IMR-90 (cell line): ENCODE data around the gene DEAF1. TPM values are rescaled to one million over a fixed set of nuclear protein-coding genes. Genes with fewer than 3 reads are reported as not detected.

Experiments
- ATAC-seq: fragments of 200-7000 bp; cut with Tn5 transposase; 2 replicates; pipeline ENCODE4 v1.9.1; 2020; ENCODE audit warnings: low read depth, mild to moderate bottlenecking, moderate library complexity
- BruUV-seq: library from RNA; stranded (reverse); fragments of 400-500 nt; replicated peaks from 2 replicates; lab custom pipeline; 2021; lab: Mats Ljungman, UMichigan
- CTCF ChIA-PET: fragments of 300-600 bp; formaldehyde crosslinking; extraction: SDS; loops from one replicate; lab custom pipeline; 2021; ENCODE audit warnings: antibody characterized with exemption; lab: Yijun Ruan, JAX
- POLR2A ChIA-PET: fragments of 300-600 bp; sonication (Branson Sonifier 250); formaldehyde crosslinking; loops from one replicate; lab custom pipeline; 2022; ENCODE audit warnings: antibody characterized with exemption; ENCODE audit not compliant: unreplicated experiment; lab: Charles Lee
- DNase-seq: peaks from one replicate; pipeline ENCODE4 v3.0.0; 2013
- H2AFZ ChIP-seq: replicated peaks from 2 replicates; pipeline ENCODE3; 2013; ENCODE audit warnings: low read length, mild to moderate bottlenecking; ENCODE audit not compliant: poor library complexity
- H2AK5ac ChIP-seq: 2 replicates; pipeline ENCODE4 v1.6.1; 2013; ENCODE audit warnings: low read depth, low read length, inconsistent platforms
- H2AK9ac ChIP-seq: replicated peaks from 2 replicates; pipeline ENCODE3; 2013; ENCODE audit warnings: mild to moderate bottlenecking, low read depth, low read length, moderate library complexity; ENCODE audit not compliant: poor library complexity
- H2BK120ac ChIP-seq: 2 replicates; pipeline ENCODE4 v1.6.1; 2013; ENCODE audit warnings: low read depth, low read length, inconsistent platforms
- H2BK15ac ChIP-seq: 3 replicates; pipeline ENCODE4 v1.6.1; 2013; ENCODE audit warnings: low read depth, low read length, inconsistent platforms
- H2BK20ac ChIP-seq: 2 replicates; pipeline ENCODE4 v1.6.1; 2013; ENCODE audit warnings: low read depth, mild to moderate bottlenecking, inconsistent platforms, low read length, moderate library complexity
- H2BK5ac ChIP-seq: 2 replicates; pipeline ENCODE4 v1.6.1; 2013; ENCODE audit warnings: mild to moderate bottlenecking, low read depth, low read length, inconsistent platforms; ENCODE audit not compliant: poor library complexity, severe bottlenecking
- H3K14ac ChIP-seq: replicated peaks from 2 replicates; pipeline ENCODE4 v1.6.1; 2013; ENCODE audit warnings: low read depth, low read length, inconsistent platforms
- H3K18ac ChIP-seq: 2 replicates; pipeline ENCODE4 v1.6.1; 2013; ENCODE audit warnings: low read depth, low read length, control low read depth
- H3K23ac ChIP-seq: 2 replicates; pipeline ENCODE4 v1.6.1; 2013; ENCODE audit warnings: low read depth, low read length, inconsistent platforms
- H3K27ac ChIP-seq: 2 replicates; pipeline ENCODE4 v1.5.1; 2013; ENCODE audit warnings: mild to moderate bottlenecking, control low read depth, low read length; ENCODE audit not compliant: insufficient read depth
- H3K27me3 ChIP-seq: 2 replicates; pipeline ENCODE4 v1.6.1; 2013; ENCODE audit warnings: low read length; ENCODE audit not compliant: control insufficient read depth, insufficient read depth
- H3K36me3 ChIP-seq: 2 replicates; pipeline ENCODE4 v1.6.1; 2013; ENCODE audit warnings: low read length, mixed read lengths; ENCODE audit not compliant: control insufficient read depth, insufficient read depth
- H3K4ac ChIP-seq: 2 replicates; pipeline ENCODE4 v1.6.1; 2013; ENCODE audit warnings: low read depth, low read length, inconsistent platforms
- H3K4me1 ChIP-seq: 2 replicates; pipeline ENCODE4 v1.6.1; 2013; ENCODE audit warnings: low read length, mixed read lengths; ENCODE audit not compliant: control insufficient read depth, insufficient read depth
- H3K4me2 ChIP-seq: 2 replicates; pipeline ENCODE4 v1.6.1; 2013; ENCODE audit warnings: low read depth, mild to moderate bottlenecking, control low read depth, low read length, moderate library complexity
- H3K4me3 ChIP-seq: 2 replicates; pipeline ENCODE4 v1.5.1; 2013; ENCODE audit warnings: low read depth, mild to moderate bottlenecking, control low read depth, low read length, moderate library complexity; ENCODE audit not compliant: insufficient read depth
- H3K56ac ChIP-seq: 2 replicates; pipeline ENCODE4 v1.6.1; 2013; ENCODE audit warnings: low read length, inconsistent platforms; ENCODE audit not compliant: insufficient read depth; ENCODE audit errors: extremely low read depth
- H3K79me1 ChIP-seq, 2 experiments: 2 replicates each; pipeline ENCODE4 v1.6.1; 2013; ENCODE audit warnings: low read length in 2 of 2, inconsistent platforms in 1 of 2, low read depth in 1 of 2
- H3K9ac ChIP-seq: 2 replicates; pipeline ENCODE4 v1.6.1; 2013; ENCODE audit warnings: low read depth, low read length, control low read depth
- H3K9me1 ChIP-seq: 2 replicates; pipeline ENCODE4 v1.6.1; 2013; ENCODE audit warnings: low read length, inconsistent platforms; ENCODE audit not compliant: insufficient read depth
- H3K9me3 ChIP-seq: 2 replicates; pipeline ENCODE4 v1.6.1; 2013; ENCODE audit warnings: low read length; ENCODE audit not compliant: control insufficient read depth, insufficient read depth
- H4K20me1 ChIP-seq: 2 replicates; pipeline ENCODE4 v1.6.1; 2013; ENCODE audit warnings: low read length, inconsistent platforms; ENCODE audit not compliant: insufficient read depth
- H4K5ac ChIP-seq: 2 replicates; pipeline ENCODE4 v1.6.1; 2013; ENCODE audit warnings: mild to moderate bottlenecking, low read depth, low read length, control low read depth
- H4K8ac ChIP-seq, 2 experiments: 2 replicates each; pipeline ENCODE4 v1.6.1; 2013; ENCODE audit warnings: low read depth in 2 of 2, low read length in 2 of 2, control low read depth in 1 of 2, inconsistent platforms in 1 of 2
- H4K91ac ChIP-seq: 2 replicates; pipeline ENCODE4 v1.6.1; 2013; ENCODE audit warnings: low read depth, low read length, inconsistent platforms; ENCODE audit not compliant: insufficient read depth
- BHLHE40 ChIP-seq: fragments of 150-350 bp; IDR thresholded peaks from 2 replicates; pipeline ENCODE4 v1.6.1; 2016; ENCODE audit warnings: mild to moderate bottlenecking, low read depth, low read length
- CEBPB ChIP-seq: IDR thresholded peaks from 2 replicates; pipeline ENCODE4 v1.6.1; 2012; ENCODE audit warnings: low read depth, low read length, improper control_type of control experiment
- MXI1 ChIP-seq: IDR thresholded peaks from 2 replicates; pipeline ENCODE4 v1.6.1; 2012; ENCODE audit warnings: low read depth, mild to moderate bottlenecking, low read length, moderate library complexity, borderline replicate concordance
- NFE2L2 ChIP-seq: fragments of 150-350 bp; IDR thresholded peaks from 2 replicates; pipeline ENCODE4 v1.6.1; 2016; ENCODE audit warnings: low read depth, mild to moderate bottlenecking, low read length
- POLR2A ChIP-seq: IDR thresholded peaks from 2 replicates; pipeline ENCODE4 v1.6.1; 2012; ENCODE audit warnings: mild to moderate bottlenecking, low read depth, low read length
- RCOR1 ChIP-seq: IDR thresholded peaks from 2 replicates; pipeline ENCODE4 v1.6.1; 2012; ENCODE audit warnings: mild to moderate bottlenecking, low read length, improper control_type of control experiment; ENCODE audit not compliant: insufficient replicate concordance
- SMC3 ChIP-seq: fragments of 150-350 bp; IDR thresholded peaks from 2 replicates; pipeline ENCODE4 v1.6.1; 2016; ENCODE audit warnings: low read depth, mild to moderate bottlenecking, antibody characterized with exemption, low read length, moderate library complexity
- USF2 ChIP-seq: fragments of 150-350 bp; IDR thresholded peaks from 2 replicates; pipeline ENCODE4 v1.6.1; 2017; ENCODE audit warnings: mild to moderate bottlenecking, antibody characterized with exemption, low read length, low read depth
- WGBS, 2 experiments: methylation state at CpG; one replicate each; pipeline versions ENCODE4 v1.1.5 to v1.1.7; 2013; ENCODE audit warnings: missing lambda C conversion rate in 2 of 2; ENCODE audit not compliant: insufficient read length in 1 of 2; ENCODE audit errors: extremely low coverage in 2 of 2; 5-methylcytosine and 5-hydroxymethylcytosine counted together
- dilution Hi-C: fragments of 300-500 bp; cut with HindIII; formaldehyde crosslinking; loops from one replicate; pipeline ENCODE4 v1.14.3; 2018; ENCODE audit warnings: low sequenced_read_pairs; ENCODE audit not compliant: unreplicated experiment
- in situ Hi-C: fragments of 300-500 bp; cut with MboI; formaldehyde crosslinking; loops from 3 replicates; pipeline ENCODE4 v1.14.3; 2019; ENCODE audit warnings: low sequenced_read_pairs, inconsistent platforms, mixed read lengths
- intact Hi-C: fragments of 100-400 bp; cut with micrococcal nuclease; formaldehyde crosslinking; loops from 2 replicates; pipeline ENCODE4 v1.10.0; 2022
- polyA plus RNA-seq, 3 experiments: library from polyadenylated mRNA; depleted of rRNA; stranded (reverse); fragments of >200 nt; gene quantifications; 2 replicates each; pipeline ENCODE4 v1.2.3, GENCODE V29; 2012; ENCODE audit warnings: low replicate concordance in 1 of 3
- total RNA-seq: library from RNA; depleted of rRNA; stranded (reverse); fragments of >200 nt; gene quantifications from 2 replicates; pipeline ENCODE4 v1.2.3, GENCODE V29; 2012
- TF ChIP-seq, protein P1 (sequence below): fragments of 150-350 bp; IDR thresholded peaks from 2 replicates; pipeline ENCODE4 v1.6.1; 2016; ENCODE audit warnings: low read depth, mild to moderate bottlenecking, low read length, moderate library complexity, borderline replicate concordance
- TF ChIP-seq, protein P2 (sequence below): conservative IDR thresholded peaks from 2 replicates; pipeline ENCODE4 v1.5.1; 2012; ENCODE audit warnings: mild to moderate bottlenecking, low read depth, low read length, improper control_type of control experiment

Gene DEAF1
- total and polyA plus RNA-seq, 2 of the 4 experiments (the other 2 are of a cell fraction) = 22.9 to 31.6 TPM

DNA sequence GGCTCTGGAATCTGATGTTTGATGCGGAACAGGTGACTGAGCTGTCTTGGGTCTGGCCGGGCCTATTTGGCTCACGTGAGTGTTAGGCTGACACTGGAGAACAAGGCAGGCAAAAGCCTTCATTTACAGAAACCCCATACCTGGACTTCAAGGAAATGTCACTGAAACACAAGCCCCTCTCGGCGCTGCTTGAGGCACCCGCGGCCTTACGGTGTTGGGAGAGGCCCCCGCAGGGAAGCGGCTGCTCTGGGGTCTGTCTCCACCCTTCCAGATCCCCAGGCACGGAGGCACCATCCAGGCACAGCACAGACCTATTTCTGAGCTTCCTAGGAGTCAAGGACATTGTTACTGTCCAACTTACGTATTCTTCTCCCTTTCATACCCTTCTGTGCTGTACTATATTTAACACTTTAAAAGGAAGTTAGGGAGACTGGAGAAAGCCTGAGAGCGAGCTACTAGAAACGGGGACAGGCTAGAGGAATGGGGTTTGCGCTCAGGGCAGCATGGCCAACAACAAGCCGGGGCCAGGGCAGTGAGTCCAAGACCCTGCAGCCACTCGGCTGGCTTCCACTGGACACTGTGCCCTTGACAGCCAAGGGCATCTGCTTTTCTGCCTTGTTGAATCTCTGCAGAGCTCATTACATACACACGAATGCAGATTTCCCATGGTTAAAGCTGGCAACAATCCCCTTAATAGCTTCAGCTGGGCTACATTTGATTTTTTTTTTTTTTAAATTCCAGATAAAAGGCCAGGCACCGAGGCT is 34.2 kb downstream of the DEAF1 start:
- TF ChIP-seq USF2 = no peak
- TF ChIP-seq POLR2A = no peak
- no peak for TF ChIP-seq RCOR1
- TF ChIP-seq, protein P1, sequence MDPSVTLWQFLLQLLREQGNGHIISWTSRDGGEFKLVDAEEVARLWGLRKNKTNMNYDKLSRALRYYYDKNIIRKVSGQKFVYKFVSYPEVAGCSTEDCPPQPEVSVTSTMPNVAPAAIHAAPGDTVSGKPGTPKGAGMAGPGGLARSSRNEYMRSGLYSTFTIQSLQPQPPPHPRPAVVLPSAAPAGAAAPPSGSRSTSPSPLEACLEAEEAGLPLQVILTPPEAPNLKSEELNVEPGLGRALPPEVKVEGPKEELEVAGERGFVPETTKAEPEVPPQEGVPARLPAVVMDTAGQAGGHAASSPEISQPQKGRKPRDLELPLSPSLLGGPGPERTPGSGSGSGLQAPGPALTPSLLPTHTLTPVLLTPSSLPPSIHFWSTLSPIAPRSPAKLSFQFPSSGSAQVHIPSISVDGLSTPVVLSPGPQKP = no peak
- no peak for TF ChIP-seq NFE2L2
- no peak for TF ChIP-seq MXI1
- no peak for TF ChIP-seq BHLHE40
- TF ChIP-seq CEBPB = no peak
- TF ChIP-seq SMC3 = no peak
- TF ChIP-seq, protein P2, sequence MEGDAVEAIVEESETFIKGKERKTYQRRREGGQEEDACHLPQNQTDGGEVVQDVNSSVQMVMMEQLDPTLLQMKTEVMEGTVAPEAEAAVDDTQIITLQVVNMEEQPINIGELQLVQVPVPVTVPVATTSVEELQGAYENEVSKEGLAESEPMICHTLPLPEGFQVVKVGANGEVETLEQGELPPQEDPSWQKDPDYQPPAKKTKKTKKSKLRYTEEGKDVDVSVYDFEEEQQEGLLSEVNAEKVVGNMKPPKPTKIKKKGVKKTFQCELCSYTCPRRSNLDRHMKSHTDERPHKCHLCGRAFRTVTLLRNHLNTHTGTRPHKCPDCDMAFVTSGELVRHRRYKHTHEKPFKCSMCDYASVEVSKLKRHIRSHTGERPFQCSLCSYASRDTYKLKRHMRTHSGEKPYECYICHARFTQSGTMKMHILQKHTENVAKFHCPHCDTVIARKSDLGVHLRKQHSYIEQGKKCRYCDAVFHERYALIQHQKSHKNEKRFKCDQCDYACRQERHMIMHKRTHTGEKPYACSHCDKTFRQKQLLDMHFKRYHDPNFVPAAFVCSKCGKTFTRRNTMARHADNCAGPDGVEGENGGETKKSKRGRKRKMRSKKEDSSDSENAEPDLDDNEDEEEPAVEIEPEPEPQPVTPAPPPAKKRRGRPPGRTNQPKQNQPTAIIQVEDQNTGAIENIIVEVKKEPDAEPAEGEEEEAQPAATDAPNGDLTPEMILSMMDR = no peak
- peaks cover 28% of the 10 kb centered on the region for H3K36me3 ChIP-seq

More for the DNA sequence above, 34.2 kb downstream of the DEAF1 start:
- H3K27ac ChIP-seq = no peak overlapping the region
- dilution Hi-C loops = no loop called here
- no peak overlapping the region for H3K18ac ChIP-seq
- H3K4me2 ChIP-seq = no peak overlapping the region
- H3K14ac ChIP-seq = no peak overlapping the region
- no peak overlapping the region for H4K8ac ChIP-seq
- H2BK15ac ChIP-seq = no peak overlapping the region
- no peaks in the 10 kb centered on the region for H3K9me1 ChIP-seq
- H3K79me1 ChIP-seq = peaks cover 13 to 19% of the 10 kb centered on the region in 2 experiments; a peak in 2 of 4 replicates
- BruUV-seq = no TSS peak
- DNase-seq = no peak
- no peak overlapping the region for H3K9ac ChIP-seq
- WGBS, 2 experiments = 95% methylated on average over 16 of the region's 19 CpGs; no CpG with 5 or more reads in 1 of the 2 experiments
- H3K4me1 ChIP-seq = peaks cover 3% of the 10 kb centered on the region; the same call in 1 of the 2 replicates
- H2BK120ac ChIP-seq = no peak overlapping the region
- no peak overlapping the region for H2AK5ac ChIP-seq
- H3K9me3 ChIP-seq = no peaks in the 10 kb centered on the region
- intact Hi-C loops = no loop called here
- H4K5ac ChIP-seq = no peak overlapping the region
- no peak overlapping the region for H2BK5ac ChIP-seq
- in situ Hi-C loops = loop anchor here (5.0 kb wide), 1 partner anchor 76 kb away; no protein-coding TSS in a partner anchor
- no peak overlapping the region for H3K4me3 ChIP-seq
- peaks cover 8% of the 10 kb centered on the region for H4K20me1 ChIP-seq
- no peak overlapping the region for H2AK9ac ChIP-seq
- no peak overlapping the region for H2BK20ac ChIP-seq
- no peak overlapping the region for H4K91ac ChIP-seq
- ChIA-PET POLR2A (no interaction called here), CTCF (no interaction called here)
- H3K23ac ChIP-seq = no peak overlapping the region
- no peak for ATAC-seq
- H3K56ac ChIP-seq = no peak overlapping the region
- H3K27me3 ChIP-seq = no peaks in the 10 kb centered on the region
- H3K4ac ChIP-seq = no peak overlapping the region
- H2AFZ ChIP-seq = no peak overlapping the region
